Activated B cell treated with CpG ODN at 0.5 μM for 24 hours (primary cell): Measurements from ENCODE around the gene PRR36. TPM values are rescaled to one million over a fixed set of nuclear protein-coding genes. Genes with fewer than 3 reads are reported as not detected.
A peak's percentile ranks its signal among the peaks of the same experiment; 100 is the strongest.
"Not testable (repeated sequence)": the region's sequence is repeated elsewhere in the genome, so short reads cannot be mapped to it uniquely, and the experiment has no call there.

Source experiments
- ATAC-seq: fragments of 200-7000 bp; cut with Tn5 transposase; one replicate; pipeline ENCODE4 v1.10.0; 2021; ENCODE audit warnings: low read depth, mild to moderate bottlenecking, moderate library complexity
- CTCF ChIA-PET: fragments of 350-600 bp; sonication (Branson Sonifier 250); formaldehyde crosslinking; loops from one replicate; lab custom pipeline; 2021; ENCODE audit warnings: antibody characterized with exemption; lab: Charles Lee
- POLR2A ChIA-PET: fragments of 350-600 bp; sonication (Branson Sonifier 250); formaldehyde crosslinking; loops from one replicate; lab custom pipeline; 2021; ENCODE audit warnings: antibody characterized with exemption; lab: Charles Lee
- DNase-seq: peaks from one replicate; pipeline ENCODE4 v3.0.0; 2022
- H3K27ac Mint-ChIP-seq: one replicate; pipeline ENCODE4 v1.8.0; 2020; ENCODE audit warnings: mixed read lengths
- H3K27me3 Mint-ChIP-seq: one replicate; pipeline ENCODE4 v1.8.0; 2021; ENCODE audit warnings: mixed read lengths
- H3K36me3 Mint-ChIP-seq: one replicate; pipeline ENCODE4 v1.8.0; 2021; ENCODE audit warnings: low read depth, mixed read lengths
- H3K4me1 Mint-ChIP-seq: one replicate; pipeline ENCODE4 v1.8.0; 2021; ENCODE audit warnings: mixed read lengths
- H3K4me3 Mint-ChIP-seq: one replicate; pipeline ENCODE4 v1.8.0; 2020; ENCODE audit warnings: mild to moderate bottlenecking, mixed read lengths
- H3K9me3 Mint-ChIP-seq: one replicate; pipeline ENCODE4 v1.8.0; 2020; ENCODE audit warnings: mixed read lengths
- intact Hi-C: fragments of 100-400 bp; cut with micrococcal nuclease; formaldehyde crosslinking; loops from one replicate; pipeline ENCODE4 v1.15.1; 2024
- total RNA-seq: library from RNA; stranded (reverse); gene quantifications from 2 replicates; pipeline ENCODE4 v1.2.3, GENCODE V29; 2022
- TF ChIP-seq, protein P1 (sequence below): fragments of 200-600 bp; IDR thresholded peaks from one replicate; pipeline ENCODE4 v1.8.0; 2022; ENCODE audit warnings: antibody characterized with exemption, mild to moderate bottlenecking

PRR36 gene
- total RNA-seq, 1 donor from 2014 or later = not detected

DNA sequence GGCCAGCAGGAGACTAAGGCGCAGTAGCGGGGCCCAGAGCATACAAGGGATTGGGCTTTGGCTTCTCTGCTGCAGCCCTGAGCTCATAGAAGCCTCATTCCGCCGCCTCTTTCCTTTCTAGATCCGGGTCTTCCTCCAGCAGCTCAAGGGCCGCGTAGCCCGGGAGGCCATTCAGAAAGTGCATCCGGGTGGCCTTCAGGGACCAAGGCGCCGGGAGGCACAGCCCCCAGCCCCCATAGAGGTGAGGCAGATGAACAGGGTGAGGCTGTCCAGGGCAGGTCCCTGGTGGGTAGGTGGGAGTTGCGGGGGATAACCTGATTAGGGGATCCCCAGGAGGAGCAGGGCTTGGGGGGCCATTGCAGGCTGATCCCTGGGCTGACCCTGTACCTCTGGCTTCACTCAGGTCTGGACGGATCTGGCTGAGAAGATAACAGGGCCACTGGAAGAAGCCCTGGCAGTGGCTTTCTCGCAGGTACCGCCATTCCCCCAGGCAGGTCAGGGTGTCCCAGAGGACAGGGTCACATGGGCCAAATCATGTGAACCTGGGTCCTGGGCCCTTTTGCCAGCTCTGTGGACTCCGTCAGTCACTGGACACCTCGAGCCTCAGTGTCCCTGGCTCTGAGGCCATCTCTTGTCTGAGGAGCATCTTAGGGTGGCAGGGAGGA is 47.2 kb upstream of the PRR36 start:
- ATAC-seq (no peak), DNase-seq (no peak)
- ChIA-PET CTCF (interaction anchor here (0.8 to 2.7 kb wide), 3 partner anchors 52 to 353 kb away, joined by 4 to 13 read pairs (median 6); no protein-coding TSS in a partner anchor), POLR2A (interaction anchor here (0.5 to 4.0 kb wide), 15 partner anchors 8 to 852 kb away, joined by 3 to 49 read pairs (median 5); partner anchors contain the start of genes MAP2K7, PET100, RAB11B and STXBP2)
- TF ChIP-seq, protein P1, sequence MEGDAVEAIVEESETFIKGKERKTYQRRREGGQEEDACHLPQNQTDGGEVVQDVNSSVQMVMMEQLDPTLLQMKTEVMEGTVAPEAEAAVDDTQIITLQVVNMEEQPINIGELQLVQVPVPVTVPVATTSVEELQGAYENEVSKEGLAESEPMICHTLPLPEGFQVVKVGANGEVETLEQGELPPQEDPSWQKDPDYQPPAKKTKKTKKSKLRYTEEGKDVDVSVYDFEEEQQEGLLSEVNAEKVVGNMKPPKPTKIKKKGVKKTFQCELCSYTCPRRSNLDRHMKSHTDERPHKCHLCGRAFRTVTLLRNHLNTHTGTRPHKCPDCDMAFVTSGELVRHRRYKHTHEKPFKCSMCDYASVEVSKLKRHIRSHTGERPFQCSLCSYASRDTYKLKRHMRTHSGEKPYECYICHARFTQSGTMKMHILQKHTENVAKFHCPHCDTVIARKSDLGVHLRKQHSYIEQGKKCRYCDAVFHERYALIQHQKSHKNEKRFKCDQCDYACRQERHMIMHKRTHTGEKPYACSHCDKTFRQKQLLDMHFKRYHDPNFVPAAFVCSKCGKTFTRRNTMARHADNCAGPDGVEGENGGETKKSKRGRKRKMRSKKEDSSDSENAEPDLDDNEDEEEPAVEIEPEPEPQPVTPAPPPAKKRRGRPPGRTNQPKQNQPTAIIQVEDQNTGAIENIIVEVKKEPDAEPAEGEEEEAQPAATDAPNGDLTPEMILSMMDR = no peak
- Mint-ChIP-seq H3K36me3 (peaks cover 11% of the 10 kb centered on the region), H3K4me1 (peaks cover 47% of the 10 kb centered on the region), H3K4me3 (peak overlapping the region; percentile 93), H3K27me3 (peaks cover 7% of the 10 kb centered on the region), H3K9me3 (no peaks in the 10 kb centered on the region), H3K27ac (peak overlapping the region; percentile 96)
- intact Hi-C loops = loop anchor here (2.0 to 10.0 kb wide), 3 partner anchors 241 to 387 kb away; partner anchors contain the start of genes PNPLA6 and TRAPPC5

DNA sequence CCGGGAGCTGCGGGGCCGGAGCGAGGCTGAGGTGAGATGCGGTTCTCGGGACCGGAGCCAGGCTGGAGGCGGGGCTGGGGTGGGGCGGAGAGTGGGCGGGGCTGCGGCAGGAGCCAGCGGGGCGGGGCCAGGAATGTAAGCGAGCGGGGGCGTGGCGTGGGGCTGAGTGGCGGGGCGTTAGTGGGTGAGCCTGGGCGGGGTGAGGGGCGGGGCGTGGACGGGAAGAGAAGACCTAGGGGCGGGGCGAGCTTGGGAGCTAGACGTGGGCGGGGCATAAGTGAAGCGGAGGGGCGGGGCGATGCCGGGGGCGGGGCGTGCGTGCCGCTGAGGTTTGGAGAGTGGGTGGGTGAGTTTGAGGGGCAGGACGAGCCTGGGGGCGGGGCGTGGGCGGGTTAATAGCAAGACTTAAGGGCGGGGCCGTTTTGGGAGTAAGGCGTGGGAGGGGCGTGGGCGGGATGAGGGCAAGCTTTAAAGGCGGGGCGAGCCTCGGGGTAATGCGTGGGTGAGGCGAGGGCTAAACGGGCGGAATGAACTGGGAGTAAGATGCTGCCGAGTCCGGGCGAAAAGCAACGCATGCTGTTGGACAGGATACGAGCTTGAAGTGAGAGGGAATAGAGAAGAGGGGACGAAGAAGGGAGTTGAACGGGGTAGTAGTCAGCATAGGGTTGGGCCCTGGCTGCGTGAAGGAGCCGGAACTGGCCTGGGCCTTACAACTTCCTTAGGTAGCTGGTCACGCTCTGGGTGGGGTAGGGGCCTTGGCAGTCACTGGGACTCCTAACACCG is 46.5 kb upstream of the PRR36 start:
- Mint-ChIP-seq H3K4me1 (peaks cover 48% of the 10 kb centered on the region), H3K36me3 (peaks cover 11% of the 10 kb centered on the region), H3K4me3 (peak overlapping the region; percentile 93), H3K9me3 (no peaks in the 10 kb centered on the region), H3K27me3 (peaks cover 10% of the 10 kb centered on the region), H3K27ac (peak overlapping the region; percentile 96)
- DNase-seq = peak; percentile 94
- intact Hi-C loops = loop anchor here (1.0 to 10.0 kb wide), 8 partner anchors 17 to 470 kb away; partner anchors contain the start of genes MAP2K7, PNPLA6, RAB11B and TIMM44
- ATAC-seq = peak; percentile 79
- CTCF ChIA-PET = interaction anchor here (0.8 to 2.7 kb wide), 9 partner anchors 9 to 352 kb away, joined by 3 to 13 read pairs (median 5); partner anchors contain the start of gene MAP2K7
- TF ChIP-seq, protein P1 = no peak
- POLR2A ChIA-PET = interaction anchor here (0.5 to 4.0 kb wide), 30 partner anchors 9 to 857 kb away, joined by 3 to 49 read pairs (median 4); partner anchors contain the start of genes ELAVL1, MAP2K7, PET100 and PNPLA6

DNA sequence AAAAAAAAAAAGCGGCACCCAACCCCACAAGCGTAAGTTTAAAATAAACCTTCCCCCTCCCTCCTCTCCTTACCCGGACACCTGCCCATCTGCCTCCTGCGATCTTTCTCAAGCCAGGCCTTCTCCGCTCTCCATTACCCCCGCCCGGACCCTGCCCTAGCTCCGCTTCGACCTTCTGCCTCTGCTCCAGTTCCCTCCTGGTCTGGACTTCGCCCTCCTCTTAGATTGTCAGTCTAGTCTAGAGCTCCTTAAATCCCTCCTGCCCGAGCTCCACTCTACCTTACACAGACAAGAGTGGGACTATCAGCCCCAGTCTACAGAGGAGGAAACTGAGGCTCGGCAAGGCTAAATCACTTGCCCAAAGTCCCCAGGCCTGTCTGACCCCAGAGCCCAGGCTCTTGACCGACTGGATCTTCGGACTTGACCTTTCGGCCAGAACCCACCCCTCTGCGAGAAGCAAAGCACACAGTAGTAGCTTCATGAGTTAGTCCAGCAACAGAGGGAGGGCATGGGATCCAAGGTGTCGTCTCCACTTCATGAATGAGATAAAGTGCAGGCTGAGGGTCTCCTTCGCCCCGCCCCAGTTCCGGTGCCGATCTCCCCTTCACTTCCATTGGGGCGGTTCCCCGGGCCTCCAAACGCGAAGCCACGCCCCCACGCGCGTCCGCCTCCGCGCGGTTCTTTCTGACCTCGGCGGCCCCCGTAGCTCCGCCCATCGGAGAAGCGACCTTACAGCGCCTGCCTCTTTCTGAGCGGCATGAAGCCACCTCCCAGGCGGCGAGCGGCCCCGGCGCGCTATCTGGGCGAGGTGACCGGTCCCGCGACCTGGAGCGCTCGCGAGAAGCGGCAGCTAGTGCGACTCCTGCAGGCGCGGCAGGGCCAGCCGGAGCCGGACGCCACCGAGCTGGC is 45.7 kb upstream of the PRR36 start, which contains the start of gene SNAPC2:
Gene SNAPC2 (plus strand): TSS at position 729 of the 909 bp plus-strand sequence. CDS start 29 bp downstream, at position 758.
- Mint-ChIP-seq H3K4me1 (peaks cover 49% of the 10 kb centered on the region), H3K36me3 (peaks cover 11% of the 10 kb centered on the region), H3K27me3 (peaks cover 17% of the 10 kb centered on the region), H3K9me3 (no peaks in the 10 kb centered on the region), H3K4me3 (peak within 1 kb of the TSS; percentile 93), H3K27ac (peak within 1 kb of the TSS; percentile 96)
- ATAC-seq (peak; percentile 63), DNase-seq (peak; percentile 97)
- TF ChIP-seq, protein P1 = no peak
- intact Hi-C loops = loop anchor here (1.0 to 10.0 kb wide), 8 partner anchors 17 to 470 kb away; partner anchors contain the start of genes MAP2K7, PNPLA6, RAB11B and TIMM44
- ChIA-PET POLR2A (interaction anchor here (0.5 to 4.0 kb wide), 31 partner anchors 8 to 856 kb away, joined by 3 to 49 read pairs (median 4); partner anchors contain the start of genes ELAVL1, MAP2K7, PET100 and PNPLA6), CTCF (interaction anchor here (1.0 to 2.7 kb wide), 8 partner anchors 9 to 351 kb away, joined by 3 to 13 read pairs (median 6); partner anchors contain the start of gene MAP2K7)

DNA sequence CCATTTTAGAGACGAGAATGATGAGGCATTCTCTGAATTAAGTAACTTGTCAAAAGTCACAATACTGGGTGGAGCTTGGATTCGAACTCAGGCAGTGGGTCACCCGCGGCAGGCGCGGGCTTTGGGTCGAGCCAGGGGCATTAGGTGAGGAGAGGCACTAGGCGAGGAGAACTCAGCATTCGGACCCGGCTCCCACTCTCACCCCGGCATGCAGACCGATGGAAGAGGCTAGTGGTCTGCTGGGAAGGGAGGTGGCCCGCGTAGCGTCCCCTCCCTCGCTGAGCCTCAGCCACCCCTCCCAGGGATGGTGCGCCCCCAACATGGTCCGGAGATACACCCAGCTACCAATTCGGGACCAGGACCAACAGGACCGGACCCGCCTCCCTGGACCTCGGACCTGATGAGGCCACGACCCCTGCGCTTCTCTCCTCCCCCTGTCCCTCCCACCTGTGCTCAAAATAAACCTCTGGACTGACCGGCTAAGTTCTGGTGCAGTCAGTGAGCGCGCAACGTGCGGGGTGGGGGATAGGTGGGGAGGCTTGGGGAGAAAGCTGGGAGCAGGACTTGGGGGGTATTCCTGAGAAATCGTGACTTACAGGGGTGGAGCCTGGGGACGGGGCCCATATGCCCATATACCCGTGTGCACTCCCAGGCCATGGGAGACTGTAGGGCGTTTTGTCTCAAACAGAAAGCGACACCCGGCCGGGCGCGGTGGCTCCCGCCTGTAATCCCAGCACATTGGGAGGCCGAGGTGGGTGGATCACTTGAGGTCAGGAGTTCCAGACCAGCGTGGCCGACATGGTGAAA is 44.6 kb upstream of the PRR36 start:
- ATAC-seq = no peak
- Mint-ChIP-seq H3K4me3 (peak overlapping the region; percentile 82), H3K36me3 (peaks cover 11% of the 10 kb centered on the region), H3K27ac (no peak overlapping the region), H3K4me1 (peaks cover 48% of the 10 kb centered on the region), H3K27me3 (peaks cover 18% of the 10 kb centered on the region), H3K9me3 (no peaks in the 10 kb centered on the region)
- ChIA-PET CTCF (interaction anchor here (0.9 to 1.7 kb wide), 5 partner anchors 10 to 240 kb away, joined by 3 to 8 read pairs (median 4); no protein-coding TSS in a partner anchor), POLR2A (interaction anchor here (0.6 to 3.7 kb wide), 7 partner anchors 15 to 326 kb away, joined by 3 to 30 read pairs (median 5); partner anchors contain the start of genes ELAVL1, MAP2K7, PET100 and XAB2)
- intact Hi-C loops = no loop called here
- DNase-seq = no peak
- TF ChIP-seq, protein P1 = no peak

DNA sequence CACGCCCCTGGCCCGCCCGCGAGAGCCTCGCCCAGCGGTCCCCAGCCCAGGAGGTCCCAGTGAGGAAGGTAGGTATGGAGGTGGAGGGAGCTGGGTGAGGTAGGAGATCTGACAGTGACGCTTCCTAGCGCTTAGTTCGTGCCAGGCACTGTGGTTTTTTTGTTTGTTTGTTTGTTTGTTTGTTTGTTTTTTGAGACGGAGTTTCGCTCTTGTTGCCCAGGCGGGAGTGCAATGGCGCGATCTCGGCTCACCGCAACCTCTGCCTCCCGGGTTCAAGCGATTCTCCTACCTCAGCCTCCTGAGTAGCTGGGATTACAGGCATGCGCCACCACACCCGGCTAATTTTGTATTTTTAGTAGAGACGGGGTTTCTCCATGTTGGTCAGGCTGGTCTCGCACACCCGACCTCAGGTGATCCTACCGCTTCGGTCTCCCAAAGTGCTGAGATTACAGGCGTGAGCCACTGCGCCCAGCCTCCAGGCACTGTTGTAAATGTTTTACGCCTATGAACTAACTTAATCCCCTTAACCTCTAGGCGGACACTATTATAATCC is 43.9 kb upstream of the PRR36 start:
- DNase-seq, H3K27ac Mint-ChIP-seq, intact Hi-C loops, H3K9me3 Mint-ChIP-seq, ATAC-seq: not testable (repeated sequence)
- Mint-ChIP-seq H3K4me1 (peaks cover 47% of the 10 kb centered on the region), H3K27me3 (peaks cover 18% of the 10 kb centered on the region), H3K36me3 (peaks cover 14% of the 10 kb centered on the region), H3K4me3 (peak overlapping the region; percentile 35)
- ChIA-PET CTCF (interaction anchor here (0.9 to 1.2 kb wide), 4 partner anchors 11 to 49 kb away, joined by 3 to 4 read pairs (median 3); partner anchors contain the start of gene TIMM44), POLR2A (interaction anchor here (0.6 to 1.3 kb wide), 5 partner anchors 15 to 288 kb away, joined by 3 to 5 read pairs (median 4); partner anchors contain the start of genes PET100, TIMM44 and XAB2)
